Neural crest cell (in vitro differentiated cells): ENCODE results near the gene PIGQ. TPM values are rescaled to one million over a fixed set of nuclear protein-coding genes. Genes with fewer than 3 reads are reported as not detected.

Experiments
- DNase-seq: peaks from one replicate; pipeline ENCODE4 v3.0.0; 2021; ENCODE audit warnings: low read depth, mixed read lengths, low spot score
- H3K27ac Mint-ChIP-seq: one replicate; pipeline ENCODE4 v1.8.0; 2021; ENCODE audit warnings: mild to moderate bottlenecking, mixed read lengths; ENCODE audit not compliant: unreplicated experiment
- H3K27me3 Mint-ChIP-seq: 2 replicates; pipeline ENCODE4 v1.8.0; 2021; ENCODE audit warnings: low read depth, mild to moderate bottlenecking, mixed read lengths
- H3K36me3 Mint-ChIP-seq: 2 replicates; pipeline ENCODE4 v1.8.0; 2021; ENCODE audit warnings: low read depth, mild to moderate bottlenecking, mixed read lengths
- H3K4me1 Mint-ChIP-seq: 2 replicates; pipeline ENCODE4 v1.8.0; 2021; ENCODE audit warnings: mixed read lengths
- H3K4me3 Mint-ChIP-seq: one replicate; pipeline ENCODE4 v1.8.0; 2021; ENCODE audit warnings: mild to moderate bottlenecking, mixed read lengths
- H3K9me3 Mint-ChIP-seq: 2 replicates; pipeline ENCODE4 v1.8.0; 2021; ENCODE audit warnings: mixed read lengths
- total RNA-seq: library from RNA; stranded (reverse); gene quantifications from 2 replicates; pipeline ENCODE4 v1.2.1, GENCODE V29; 2021
- TF ChIP-seq, protein P1 (sequence below): fragments of 200-600 bp; sonication (generic); conservative IDR thresholded peaks from 2 replicates; pipeline ENCODE4 v1.5.0; 2021; ENCODE audit warnings: antibody characterized with exemption, mild to moderate bottlenecking

The PIGQ gene
- total RNA-seq, 1 donor from 2014 or later: 91.7 TPM

DNA sequence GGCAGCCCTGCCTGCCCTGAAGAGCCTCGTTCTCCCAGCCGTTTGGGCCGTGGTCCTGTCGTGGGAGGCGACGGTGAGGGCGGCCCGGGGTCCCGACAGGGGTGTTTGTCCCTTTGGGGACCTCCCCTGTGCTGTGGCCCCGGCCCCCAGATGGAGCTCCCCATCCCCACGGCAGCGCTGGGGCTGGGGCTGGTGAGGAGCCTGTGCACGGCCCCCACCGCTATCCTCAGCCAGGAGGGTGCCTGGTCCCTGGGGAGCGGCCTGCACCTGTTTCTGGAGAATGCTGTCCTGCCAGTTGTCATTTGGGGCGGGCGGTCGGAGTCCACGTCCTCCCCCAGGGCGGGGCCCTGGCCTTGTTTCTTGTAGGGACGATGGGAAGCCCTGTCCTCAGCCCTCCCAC lies 35.6 kb upstream of the PIGQ start:
- no peaks in the 10 kb centered on the region for H3K36me3 Mint-ChIP-seq
- DNase-seq: no peak
- H3K9me3 Mint-ChIP-seq: no peaks in the 10 kb centered on the region
- no peak overlapping the region for H3K4me3 Mint-ChIP-seq
- no peaks in the 10 kb centered on the region for H3K27me3 Mint-ChIP-seq
- H3K27ac Mint-ChIP-seq: no peak overlapping the region
- TF ChIP-seq, protein P1, sequence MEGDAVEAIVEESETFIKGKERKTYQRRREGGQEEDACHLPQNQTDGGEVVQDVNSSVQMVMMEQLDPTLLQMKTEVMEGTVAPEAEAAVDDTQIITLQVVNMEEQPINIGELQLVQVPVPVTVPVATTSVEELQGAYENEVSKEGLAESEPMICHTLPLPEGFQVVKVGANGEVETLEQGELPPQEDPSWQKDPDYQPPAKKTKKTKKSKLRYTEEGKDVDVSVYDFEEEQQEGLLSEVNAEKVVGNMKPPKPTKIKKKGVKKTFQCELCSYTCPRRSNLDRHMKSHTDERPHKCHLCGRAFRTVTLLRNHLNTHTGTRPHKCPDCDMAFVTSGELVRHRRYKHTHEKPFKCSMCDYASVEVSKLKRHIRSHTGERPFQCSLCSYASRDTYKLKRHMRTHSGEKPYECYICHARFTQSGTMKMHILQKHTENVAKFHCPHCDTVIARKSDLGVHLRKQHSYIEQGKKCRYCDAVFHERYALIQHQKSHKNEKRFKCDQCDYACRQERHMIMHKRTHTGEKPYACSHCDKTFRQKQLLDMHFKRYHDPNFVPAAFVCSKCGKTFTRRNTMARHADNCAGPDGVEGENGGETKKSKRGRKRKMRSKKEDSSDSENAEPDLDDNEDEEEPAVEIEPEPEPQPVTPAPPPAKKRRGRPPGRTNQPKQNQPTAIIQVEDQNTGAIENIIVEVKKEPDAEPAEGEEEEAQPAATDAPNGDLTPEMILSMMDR: no peak
- H3K4me1 Mint-ChIP-seq: peaks cover 5% of the 10 kb centered on the region

DNA sequence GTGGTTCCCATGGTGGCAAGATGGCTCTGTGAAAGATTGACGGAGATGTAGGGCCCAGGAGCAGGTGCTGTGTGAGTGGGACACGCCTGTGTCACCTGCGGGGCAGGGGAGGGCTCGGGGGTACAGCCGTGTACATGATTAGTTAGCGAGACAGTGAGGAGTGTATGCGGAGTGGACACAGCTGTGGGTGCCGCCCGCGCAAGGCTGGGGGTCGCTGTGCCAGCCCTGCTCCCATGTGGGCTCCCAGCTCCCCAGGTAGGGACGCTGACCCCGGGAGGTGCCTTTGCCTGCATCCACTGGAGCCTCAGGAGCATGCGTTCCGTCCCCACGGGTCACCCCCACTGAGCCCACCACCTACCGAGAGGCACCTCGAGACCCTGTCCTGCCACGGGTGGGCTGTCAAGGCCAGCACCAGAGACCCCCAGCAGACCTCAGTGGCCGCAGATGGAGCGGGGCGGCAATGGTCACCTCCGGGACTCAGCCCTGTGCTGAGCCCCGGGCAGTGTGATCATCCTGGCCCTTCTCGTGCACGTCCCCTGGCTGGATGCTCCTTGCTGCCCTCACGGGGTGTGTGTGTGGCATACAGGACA lies 34.8 kb upstream of the PIGQ start:
- H3K36me3 Mint-ChIP-seq: no peaks in the 10 kb centered on the region
- no peak for DNase-seq
- peaks cover 2% of the 10 kb centered on the region for H3K4me1 Mint-ChIP-seq
- no peak overlapping the region for H3K4me3 Mint-ChIP-seq
- TF ChIP-seq, protein P1: no peak
- H3K27ac Mint-ChIP-seq: peak overlapping the region; percentile 35
- H3K9me3 Mint-ChIP-seq: no peaks in the 10 kb centered on the region
- no peaks in the 10 kb centered on the region for H3K27me3 Mint-ChIP-seq

DNA sequence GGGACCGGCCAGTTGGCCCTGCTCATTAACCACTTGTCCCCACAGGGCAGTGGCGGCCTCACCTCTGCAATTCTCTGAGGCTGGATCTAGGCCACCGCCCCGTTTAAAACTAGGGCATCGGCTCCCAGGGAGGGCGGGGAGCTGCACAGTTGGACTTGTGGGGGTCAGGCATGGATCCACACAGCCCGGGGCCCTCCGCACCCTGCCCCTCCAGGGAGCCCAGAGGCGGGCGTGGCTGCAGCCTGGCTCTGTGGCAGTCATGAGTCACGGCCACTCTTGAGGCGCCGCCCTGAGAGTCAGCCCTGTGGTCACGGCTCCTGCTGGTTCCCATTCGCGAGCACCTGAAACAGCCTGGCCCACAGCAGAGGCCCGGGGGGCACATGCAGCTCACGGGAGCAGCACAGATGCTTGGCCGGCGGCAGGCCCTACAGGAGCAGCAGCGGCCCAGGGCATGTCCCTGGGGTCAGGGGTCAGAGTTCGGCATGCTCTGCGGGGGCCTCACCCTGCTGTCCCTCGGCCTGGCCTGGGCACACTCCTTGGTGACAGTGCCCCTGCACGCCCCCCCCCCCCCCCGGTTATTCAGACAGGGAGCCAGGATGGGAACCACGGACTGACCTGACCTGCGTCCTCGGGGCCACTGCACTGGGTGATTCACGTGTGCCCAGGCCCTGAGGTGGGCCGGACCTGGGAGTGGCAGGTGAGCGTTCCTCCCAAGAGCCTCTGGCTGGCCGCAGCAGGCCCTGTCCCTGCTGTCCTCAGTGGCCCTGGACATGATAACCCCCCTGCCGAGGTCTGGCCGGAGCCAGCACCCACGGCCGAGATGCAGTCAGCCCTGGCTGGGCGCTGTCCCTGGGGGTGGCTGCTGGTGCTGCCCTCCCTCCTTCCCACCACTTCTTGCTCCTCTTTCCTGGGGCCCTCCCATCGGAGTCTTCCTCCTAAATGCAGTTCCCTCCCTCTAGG lies 34.0 kb upstream of the PIGQ start:
- no peaks in the 10 kb centered on the region for H3K36me3 Mint-ChIP-seq
- no peaks in the 10 kb centered on the region for H3K27me3 Mint-ChIP-seq
- H3K4me3 Mint-ChIP-seq: no peak overlapping the region
- no peaks in the 10 kb centered on the region for H3K4me1 Mint-ChIP-seq
- no peak for DNase-seq
- H3K9me3 Mint-ChIP-seq: no peaks in the 10 kb centered on the region
- H3K27ac Mint-ChIP-seq: no peak overlapping the region
- TF ChIP-seq, protein P1: no peak

DNA sequence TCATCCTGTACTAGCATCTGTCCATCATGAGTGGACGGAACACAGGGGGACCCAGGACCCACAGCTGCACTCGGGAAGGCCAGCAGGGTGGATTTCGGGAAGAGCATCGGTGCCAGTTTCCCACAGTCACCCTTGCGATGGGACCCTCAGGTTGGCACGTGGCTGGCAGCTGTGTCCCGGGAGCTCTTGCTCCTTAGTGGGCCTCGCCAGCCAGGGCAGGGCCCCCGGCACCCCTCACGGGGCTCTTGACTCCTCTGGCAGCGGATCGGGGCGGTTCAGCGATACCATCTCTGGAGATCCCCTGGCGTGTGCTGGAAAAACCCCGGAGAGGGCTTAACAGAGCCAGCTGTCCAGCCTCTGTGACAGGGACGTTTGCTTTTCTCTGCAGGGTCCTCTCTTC lies 33.0 kb upstream of the PIGQ start:
- no peak overlapping the region for H3K4me3 Mint-ChIP-seq
- TF ChIP-seq, protein P1: no peak
- DNase-seq: no peak
- no peaks in the 10 kb centered on the region for H3K27me3 Mint-ChIP-seq
- no peaks in the 10 kb centered on the region for H3K36me3 Mint-ChIP-seq
- H3K9me3 Mint-ChIP-seq: no peaks in the 10 kb centered on the region
- H3K4me1 Mint-ChIP-seq: no peaks in the 10 kb centered on the region
- H3K27ac Mint-ChIP-seq: no peak overlapping the region

DNA sequence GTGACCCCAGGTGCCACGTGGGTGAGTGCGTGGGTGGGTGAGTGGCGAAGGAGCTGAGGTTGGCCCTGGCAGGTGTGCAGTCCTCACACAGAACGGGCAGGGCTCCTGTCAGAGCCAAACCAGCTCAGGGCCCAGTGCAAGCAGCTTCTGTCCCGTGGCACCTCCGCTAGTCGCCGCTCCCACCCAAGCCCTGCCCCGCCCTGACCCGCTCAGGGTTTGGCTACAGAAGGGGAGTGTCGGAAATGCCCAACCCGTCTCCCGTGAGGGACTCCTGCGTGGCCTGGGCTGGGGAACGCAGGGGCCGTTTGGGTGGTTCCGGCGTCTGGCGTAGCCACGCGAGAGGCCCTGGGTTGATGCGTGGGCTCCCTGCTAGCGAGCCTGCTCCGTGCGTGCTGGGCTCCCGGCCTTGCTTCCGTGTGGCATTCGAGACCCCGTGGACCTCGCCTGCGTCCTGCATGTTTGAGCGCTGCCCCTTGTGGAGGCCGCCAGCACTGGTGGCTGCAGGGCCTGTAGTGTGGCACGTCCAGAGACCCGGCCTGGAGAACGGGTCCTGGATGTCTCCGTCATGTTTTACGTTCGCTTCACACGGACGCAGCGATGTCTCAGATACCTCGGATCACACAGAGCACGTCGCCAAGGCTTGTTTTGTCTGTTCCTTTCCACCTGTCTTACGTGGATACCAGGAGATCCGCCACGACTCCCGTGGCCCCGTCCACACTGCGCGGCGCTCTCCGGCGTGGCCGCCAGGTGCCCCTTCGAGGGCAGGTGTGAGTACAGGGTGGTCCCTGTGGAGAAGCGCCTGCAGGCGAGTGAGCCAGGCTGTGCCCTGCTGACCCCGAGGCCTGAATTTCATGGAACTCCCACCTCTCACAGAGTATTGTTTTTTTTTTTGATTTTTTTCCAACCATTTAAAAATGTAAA lies 32.1 kb upstream of the PIGQ start:
- no peak overlapping the region for H3K4me3 Mint-ChIP-seq
- no peaks in the 10 kb centered on the region for H3K9me3 Mint-ChIP-seq
- no peaks in the 10 kb centered on the region for H3K36me3 Mint-ChIP-seq
- DNase-seq: no peak
- H3K4me1 Mint-ChIP-seq: no peaks in the 10 kb centered on the region
- H3K27me3 Mint-ChIP-seq: no peaks in the 10 kb centered on the region
- no peak overlapping the region for H3K27ac Mint-ChIP-seq
- TF ChIP-seq, protein P1: no peak
